ENCODE data around the gene PPM1D.
"Not testable (repeated sequence)": the region's sequence is repeated elsewhere in the genome, so short reads cannot be mapped to it uniquely, and the experiment has no call there.

Gene PPM1D

DNA sequence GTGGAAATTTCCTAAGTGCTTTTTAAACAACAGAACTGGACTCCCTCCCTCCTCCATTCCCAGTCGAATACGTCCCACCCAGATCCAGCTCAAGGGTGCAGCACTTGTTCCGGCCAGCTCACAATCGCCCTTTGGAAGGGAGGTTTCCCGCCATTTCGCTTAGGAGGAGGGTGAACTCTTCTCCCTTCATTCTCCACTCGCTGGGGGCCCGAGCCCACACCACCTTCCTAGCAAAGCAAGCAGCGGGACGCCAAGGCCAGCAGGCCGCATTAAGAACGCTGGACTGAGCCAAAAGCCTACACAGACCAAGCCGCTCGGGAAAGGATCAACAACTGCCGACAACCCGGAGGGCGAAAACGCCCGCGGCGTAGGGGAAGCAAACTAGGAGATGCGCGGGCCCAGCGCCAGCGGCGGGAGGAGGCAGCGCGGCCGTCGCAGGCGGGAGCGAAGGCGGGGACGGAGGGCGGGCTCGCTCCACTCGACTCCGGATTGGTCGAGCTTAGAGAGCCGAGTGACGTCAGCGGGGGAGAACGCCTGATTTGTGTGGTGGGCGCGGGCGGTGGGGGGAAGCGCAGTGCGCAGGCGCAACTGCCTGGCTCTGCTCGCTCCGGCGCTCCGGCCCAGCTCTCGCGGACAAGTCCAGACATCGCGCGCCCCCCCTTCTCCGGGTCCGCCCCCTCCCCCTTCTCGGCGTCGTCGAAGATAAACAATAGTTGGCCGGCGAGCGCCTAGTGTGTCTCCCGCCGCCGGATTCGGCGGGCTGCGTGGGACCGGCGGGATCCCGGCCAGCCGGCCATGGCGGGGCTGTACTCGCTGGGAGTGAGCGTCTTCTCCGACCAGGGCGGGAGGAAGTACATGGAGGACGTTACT lies at the start of gene PPM1D:
PPM1D (plus strand) TSS at position 574 of the 870 bp plus-strand sequence; CDS start at position 796, 222 bp downstream.
- peak; percentile 97 for DNase-seq (ENCODE audit: low read depth)

DNA sequence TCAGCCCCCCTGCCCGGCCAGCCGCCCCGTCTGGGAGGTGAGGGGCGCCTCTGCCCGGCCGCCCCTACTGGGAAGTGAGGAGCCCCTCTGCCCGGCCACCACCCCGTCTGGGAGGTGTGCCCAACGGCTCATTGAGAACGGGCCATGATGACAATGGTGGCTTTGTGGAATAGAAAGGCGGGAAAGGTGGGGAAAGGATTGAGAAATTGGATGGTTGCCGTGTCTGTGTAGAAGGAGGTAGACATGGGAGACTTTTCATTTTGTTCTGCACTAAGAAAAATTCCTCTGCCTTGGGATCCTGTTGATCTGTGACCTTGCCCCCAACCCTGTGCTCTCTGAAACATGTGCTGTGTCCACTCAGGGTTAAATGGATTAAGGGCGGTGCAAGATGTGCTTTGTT lies 47.7 kb upstream of the PPM1D start:
- not testable (repeated sequence) for DNase-seq (ENCODE audit: low read depth)

DNA sequence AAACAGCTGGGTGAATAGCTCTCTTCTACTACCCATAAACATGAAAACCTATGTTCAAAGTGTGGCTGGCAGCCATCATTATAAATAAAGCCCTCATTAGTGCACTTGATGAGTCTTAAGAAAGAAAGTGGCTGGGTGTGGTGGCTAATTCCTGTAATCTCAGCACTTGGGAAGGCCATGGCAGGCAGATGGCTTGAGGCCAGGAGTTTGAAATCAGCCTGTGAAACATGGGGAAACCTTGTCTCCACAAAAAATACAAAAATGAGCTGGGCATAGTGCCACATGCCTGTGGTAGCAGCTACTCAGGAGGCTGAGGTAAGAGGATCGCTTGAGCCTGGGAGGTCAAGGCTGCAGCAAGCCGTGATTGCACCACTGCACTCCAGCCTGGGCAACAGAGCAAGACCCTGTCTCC lies 45.6 kb upstream of the PPM1D start:
- no peak for DNase-seq (ENCODE audit: low read depth)

DNA sequence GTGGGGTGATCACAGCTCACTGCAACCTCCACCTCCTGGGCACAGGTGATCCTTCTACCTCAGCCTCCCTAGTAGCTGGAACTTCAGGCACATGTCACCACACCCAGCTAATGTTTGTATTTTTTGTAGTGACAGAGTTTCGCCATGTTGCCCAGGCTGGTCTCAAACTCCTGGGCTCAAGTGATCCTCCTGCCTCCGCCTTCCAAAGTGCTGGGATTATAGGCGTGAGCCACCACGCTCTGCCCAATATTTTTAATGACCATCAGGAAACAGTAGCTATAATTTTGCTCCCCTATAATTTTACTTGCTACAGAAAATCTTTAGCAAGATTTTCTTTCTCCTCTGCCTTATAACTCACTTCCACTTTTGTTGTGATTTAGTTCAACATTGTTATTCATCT lies 44.2 kb upstream of the PPM1D start:
- DNase-seq (ENCODE audit: low read depth) = no peak

DNA sequence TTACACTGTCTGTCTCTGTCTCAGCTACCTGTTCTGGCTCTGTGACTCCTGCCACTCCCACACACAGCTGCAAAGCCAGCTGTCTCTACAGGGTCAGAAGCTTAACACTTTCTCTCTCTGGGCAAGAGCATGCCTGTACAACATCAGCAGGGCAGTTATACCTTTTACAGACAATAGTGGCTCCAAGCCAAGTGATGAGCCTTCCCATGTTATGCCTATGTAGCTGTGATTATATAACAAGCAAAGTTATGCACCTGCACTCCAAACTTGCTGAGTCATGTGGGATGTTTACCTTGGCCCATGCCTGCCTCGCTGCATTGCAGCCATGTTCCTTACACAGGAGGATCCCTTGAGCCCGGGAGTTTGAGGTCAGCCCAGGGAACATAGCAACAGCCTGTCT lies 42.2 kb upstream of the PPM1D start:
- no peak for DNase-seq (ENCODE audit: low read depth)

DNA sequence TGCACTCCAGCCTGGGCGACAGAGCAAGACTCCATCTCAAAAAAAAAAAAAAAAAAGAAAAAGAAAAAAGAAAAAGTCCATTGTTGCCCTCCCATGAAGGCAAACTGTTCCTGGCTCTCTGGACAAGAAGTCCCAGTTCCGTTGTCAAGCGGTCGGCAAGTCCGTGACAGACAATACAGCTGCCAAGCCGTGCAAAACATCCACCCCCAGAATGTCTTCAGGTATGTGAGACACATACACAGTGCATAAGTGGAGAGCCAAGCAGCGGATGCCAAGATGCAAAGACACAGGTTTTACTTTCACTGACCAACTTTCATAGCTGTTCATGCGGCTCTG lies 40.4 kb upstream of the PPM1D start:
- DNase-seq (ENCODE audit: low read depth) = no peak

DNA sequence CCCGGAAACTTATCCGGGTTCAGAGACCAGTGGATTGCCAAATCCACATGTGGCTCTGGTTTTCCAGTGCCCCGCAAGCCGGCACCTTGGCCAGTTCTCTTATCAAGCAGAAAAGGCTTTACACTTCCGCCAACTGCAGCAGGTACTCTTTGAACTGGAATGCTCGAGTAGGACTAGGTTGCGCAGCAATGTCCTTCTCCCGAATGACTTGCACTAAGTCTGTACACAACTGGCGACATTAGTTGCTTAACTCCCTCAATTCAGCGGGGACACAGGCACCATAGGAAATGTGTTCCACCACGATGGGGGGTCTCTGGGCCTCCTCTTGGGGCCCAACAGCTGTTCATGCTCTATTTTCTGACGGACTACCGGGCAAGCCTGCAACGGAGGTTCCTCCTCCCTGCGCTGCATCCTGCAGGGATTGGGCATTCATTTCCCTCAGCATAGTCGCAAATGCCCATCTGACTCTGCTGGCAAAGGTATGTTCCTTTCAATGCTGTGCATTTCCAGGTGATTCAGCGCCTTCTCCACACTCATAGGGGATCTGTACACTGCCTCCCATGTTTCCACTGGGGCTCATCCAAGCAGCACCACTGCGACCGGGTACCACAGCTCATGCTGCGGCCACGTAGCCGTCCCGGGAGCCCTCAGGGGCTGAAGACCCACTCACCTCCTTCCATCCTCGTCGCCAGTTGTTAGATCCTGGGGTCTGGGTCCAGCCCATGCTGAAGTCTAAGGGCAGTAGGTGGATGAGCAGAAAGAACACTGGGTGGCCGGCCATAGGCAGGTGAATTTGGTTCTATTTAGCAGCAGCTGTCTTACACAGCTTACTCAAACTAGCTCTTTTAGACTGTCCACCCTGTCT lies 39.8 kb upstream of the PPM1D start:
- no peak for DNase-seq (ENCODE audit: low read depth)

DNA sequence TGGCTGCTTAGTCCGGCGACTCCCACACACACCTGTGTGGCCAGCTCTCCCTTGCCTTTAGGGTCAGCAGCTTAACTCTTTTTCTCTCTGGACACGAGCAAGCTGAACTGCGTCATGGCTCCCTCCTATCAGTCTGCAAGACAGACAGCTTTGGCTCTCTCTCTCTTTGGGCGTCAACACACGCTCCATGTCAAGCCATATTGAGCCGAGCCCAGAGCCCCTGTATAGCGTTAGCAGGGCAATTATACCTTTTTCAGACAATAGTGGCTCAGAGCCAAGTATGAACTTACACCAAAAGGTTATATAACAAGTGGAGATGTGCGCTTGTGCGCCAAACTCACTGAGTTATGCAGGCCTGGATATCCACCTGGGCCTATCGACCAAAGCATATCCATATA lies 39.1 kb upstream of the PPM1D start:
- no peak for DNase-seq (ENCODE audit: low read depth)

DNA sequence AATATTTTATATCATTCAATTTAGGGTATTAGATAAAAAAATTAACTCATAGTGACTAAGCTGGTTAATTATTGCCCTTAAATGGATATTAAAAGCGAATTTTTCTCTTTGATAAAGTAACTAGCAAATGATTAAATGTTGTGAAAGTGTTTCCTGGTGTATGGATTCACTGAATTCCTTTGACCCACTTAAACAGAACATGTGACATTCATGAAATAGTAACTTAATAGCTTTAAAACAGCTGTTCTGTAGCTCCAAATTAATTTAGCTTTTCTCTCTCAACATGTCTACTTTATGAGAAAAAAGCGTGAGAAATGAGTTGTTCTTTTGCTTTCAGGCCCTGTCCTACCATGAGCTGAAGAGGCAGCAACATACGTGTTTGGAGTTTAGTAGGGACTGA lies 37.6 kb upstream of the PPM1D start:
- DNase-seq (ENCODE audit: low read depth) = no peak

DNA sequence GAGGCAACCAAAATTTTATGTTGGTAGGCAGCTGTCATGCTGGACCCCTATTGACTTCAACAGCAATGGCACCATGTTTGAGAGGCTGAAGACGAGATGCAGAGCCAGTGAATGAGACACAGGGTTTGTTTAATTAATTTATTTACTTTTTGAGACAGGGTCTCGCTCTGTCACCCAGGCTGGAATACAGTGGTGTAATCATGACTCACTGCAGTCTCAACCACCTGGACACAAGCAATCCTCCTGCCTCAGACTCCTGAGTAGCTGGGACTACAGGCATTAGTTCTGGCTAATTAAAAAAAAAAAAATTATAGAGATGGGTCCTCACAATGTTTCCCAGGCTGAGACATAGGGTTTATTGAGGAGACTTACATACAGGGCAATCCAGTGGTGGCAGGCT lies 36.2 kb upstream of the PPM1D start:
- DNase-seq (ENCODE audit: low read depth) = no peak

DNA sequence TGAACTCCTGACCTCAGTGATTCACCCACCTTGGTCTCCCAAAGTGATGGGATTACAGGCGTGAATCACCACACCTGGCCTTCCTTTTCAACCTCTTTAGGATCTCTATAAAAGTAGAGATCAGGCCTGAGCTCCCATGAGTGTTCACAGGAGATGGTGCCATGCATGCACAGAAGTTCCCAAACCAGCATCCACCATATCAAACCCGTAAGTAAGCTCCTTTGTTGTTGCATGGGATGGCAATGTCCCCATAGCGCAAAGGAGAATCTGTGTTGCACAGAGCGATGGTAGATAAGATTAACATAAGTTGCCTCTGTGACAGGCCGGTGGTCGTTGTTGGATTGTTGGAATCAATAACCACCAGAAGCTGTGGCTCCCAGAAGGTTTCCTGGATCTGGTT lies 34.8 kb upstream of the PPM1D start:
- DNase-seq (ENCODE audit: low read depth) = no peak

DNA sequence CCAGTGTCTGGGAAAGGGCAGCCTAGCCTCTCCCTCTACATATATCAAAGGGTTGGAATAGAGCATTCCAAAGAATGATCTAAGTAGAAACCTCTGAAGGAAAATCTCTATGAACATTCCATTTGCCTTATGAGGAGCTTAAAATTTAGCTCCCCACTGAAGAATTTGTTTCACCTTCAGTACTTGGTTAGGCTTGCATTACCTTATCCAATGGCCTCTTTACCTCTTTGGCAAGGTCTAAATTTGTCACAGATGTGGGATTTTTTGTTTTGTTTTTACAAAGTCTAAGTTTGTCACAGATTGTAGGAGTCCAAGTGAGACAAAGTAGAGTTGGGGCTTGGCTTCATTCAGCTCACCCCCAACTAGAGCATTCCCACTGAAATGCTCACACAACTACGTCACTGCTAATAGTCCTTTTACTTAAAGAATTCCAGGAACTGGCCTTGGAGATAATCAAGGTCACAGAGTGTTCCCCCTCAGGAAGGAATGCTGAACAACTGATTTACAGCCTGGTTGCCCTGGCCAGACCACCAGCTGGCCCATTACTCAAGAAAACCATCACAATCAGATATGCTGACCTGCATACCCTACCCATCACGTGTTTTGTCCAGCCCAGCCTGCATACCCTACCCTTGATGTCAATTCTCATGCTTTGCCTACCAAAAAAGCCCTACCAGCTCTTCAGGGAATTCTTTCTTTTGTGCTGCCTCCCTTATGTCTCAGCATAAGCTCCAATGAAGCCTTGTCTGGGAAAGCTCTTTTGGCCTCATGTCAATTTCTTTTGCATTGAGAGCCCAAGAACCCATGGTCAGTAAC lies 26.5 kb upstream of the PPM1D start:
- no peak for DNase-seq (ENCODE audit: low read depth)

DNA sequence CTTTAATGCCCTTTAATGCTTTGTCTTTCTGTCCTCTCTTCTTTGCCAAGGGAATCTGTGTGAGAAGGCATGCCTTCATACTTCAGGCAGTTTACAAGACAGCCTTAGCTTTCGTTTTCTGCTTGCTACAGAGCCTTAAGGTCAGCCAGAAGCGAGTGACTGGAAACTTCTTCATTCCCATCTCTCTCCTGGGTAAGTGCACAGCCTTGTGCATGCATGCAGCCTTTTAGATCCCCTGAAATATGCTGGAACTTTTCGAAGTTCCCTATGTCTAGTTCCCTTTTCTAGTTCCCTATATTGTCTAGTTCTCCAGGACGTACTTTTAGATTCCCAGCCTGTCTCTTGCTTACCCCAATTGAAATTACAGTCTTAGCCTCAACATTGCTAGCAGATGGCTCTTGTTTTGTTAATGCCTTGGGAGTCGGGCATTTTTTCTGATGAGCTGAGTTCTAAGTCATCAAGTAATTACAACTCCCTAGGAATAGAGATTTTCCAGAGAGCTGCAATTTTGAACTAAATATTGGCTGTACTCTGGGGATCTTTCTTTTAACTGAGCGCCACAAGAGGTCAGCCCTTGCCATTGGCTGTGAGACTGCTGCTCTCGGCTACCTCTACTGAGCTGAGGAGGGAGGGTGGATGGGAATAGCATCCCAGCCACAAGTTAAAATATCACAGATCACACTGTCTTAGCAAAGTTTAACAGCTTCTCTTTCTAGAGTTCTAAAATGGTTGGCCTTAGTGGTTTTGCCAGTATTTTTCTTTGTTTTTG lies 22.7 kb upstream of the PPM1D start:
- no peak for DNase-seq (ENCODE audit: low read depth)

DNA sequence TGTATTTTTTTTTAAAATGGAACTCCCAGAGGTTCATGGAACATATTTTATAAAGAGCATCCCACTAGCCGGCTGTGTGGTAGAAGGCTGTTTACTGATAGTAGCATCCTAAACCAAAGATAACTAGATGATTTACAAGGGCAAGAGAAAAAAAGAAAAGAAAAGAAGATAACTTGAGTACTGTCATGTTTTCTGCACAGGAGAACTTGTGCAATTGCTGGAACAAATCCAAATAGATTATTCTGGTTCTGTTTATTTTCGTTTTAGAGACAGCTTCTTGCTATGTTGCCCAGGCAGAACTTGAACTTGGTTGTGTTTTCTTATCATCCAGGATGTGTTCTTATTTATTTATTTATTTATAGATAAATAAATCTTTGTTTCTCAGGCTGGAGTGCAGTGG lies 20.9 kb upstream of the PPM1D start:
- DNase-seq (ENCODE audit: low read depth) = no peak

DNA sequence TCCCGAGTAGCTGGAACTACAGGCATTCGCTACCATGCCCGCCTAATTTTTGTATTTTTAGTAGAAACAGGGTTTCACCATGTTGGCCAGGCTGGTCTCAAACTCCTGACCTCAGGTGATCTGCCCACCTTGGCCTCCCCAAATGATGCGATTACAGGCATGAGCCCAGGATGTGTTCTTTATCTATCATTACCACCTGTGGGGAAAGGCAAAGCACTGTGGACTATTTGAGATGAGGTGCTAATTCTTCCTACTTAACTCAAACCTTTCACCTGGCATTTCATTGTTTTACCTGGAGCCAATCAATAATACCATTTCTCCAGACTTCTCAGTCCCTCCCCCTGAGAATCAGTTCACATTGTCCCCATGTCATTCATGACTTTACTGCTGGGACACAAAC lies 20.4 kb upstream of the PPM1D start:
- DNase-seq (ENCODE audit: low read depth) = no peak

DNA sequence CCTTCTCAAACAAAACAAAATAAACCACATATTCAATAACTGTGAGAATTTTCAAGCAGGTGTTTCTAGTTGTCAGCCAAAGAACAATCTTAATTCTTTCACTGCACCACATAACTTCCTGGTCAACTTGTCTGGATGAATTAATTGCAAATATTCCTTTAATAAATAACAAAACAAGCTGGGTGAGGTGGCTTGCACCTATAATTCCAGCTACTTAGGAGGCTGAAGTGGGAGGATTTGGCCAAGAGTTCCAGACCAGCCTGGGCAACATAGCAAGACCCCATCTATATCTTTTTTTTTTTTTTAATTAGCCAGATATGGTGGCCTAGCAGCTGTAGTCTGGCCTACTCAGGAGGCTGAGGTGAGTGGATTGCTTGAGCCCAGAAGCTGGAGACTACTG lies 17.0 kb upstream of the PPM1D start:
- DNase-seq (ENCODE audit: low read depth) = no peak

DNA sequence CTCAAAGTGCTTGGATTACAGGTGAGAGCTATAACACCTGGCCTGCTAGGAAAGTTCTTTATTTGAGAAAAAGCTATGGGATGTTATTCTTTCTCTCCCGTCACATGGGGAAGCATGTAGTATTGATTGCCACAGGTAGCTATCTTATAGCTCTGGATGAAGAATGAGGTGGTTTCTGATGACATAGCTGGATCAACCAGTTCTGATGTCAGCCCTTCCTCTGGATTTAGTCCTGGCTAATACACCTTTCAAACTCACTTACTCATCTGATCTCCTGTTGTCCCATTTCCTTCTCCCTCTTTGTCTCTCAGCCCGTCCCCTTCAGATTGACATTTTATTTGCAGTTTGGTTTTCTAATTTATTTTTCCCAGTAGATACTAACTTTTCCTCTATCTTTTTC lies 14.1 kb upstream of the PPM1D start:
- DNase-seq (ENCODE audit: low read depth) = no peak

DNA sequence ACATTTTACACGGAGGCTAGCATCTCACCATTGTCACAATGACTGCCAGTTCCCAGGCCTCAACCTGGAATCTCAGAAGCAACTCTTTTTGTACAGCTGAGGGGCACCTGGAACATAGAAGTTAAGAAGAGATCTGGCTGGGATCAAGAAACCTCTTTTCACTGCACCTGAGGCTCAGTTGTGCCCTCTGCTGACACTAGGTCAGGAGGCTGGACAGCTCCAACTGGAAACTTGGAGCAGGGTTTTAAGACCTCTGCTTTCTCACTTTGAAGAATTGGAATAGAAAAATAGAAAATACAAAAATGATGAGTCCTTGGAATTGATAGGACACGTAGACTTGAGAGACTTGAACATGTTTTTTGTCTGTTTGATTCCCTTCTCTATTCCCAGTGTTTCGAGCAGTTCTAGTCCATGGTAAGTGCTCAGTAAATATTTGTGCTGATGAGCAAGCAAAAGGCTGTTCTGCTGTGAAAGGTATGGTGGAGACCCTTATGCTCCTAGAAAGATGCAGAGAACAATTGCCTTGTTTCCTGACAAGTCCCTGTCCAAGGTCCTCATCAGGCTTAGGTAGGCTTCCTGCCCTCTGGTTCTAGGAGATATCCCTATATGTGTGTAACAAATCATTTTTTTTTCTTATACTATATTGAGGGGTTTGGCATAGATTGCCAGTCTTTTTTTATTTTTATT lies 13.6 kb upstream of the PPM1D start:
- no peak for DNase-seq (ENCODE audit: low read depth)

DNA sequence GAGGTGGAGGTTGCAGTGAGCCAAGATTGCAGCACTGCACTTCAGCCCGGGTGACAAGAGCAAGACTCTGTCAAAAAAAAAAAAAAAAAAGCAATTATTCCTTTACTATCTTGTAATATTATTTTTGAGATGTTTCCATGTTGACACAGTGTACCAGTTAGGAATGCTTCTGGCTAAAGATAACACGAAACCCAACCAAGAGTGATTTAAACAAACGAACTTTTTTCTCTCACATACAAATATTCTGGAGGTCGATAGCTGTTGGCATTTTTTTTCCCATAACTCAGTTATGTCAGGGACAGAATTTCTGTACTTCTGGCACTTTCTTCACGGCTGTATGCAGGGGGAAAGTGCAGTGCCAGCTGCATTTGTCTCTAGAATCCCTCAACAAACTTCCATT lies 9.9 kb upstream of the PPM1D start:
- no peak for DNase-seq (ENCODE audit: low read depth)

DNA sequence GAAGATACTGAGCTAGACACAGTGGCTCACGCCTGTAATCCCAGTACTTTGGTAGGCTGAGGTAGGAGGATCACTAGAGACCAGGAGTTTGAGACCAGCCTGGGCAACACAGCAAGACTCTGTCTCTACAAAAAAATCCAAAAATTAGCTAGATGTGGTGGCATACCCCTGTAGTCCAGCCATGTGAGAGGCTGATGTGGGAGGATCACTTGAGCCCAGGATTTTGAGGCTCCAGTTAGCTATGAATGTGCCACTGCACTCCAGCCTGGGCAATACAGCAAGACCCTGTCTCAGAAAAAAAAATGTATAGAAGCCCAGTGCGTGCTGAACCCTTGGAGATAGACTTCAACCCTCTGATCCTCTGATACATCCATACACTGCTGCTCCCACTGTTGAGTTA lies 7.2 kb upstream of the PPM1D start:
- no peak for DNase-seq (ENCODE audit: low read depth)

DNA sequence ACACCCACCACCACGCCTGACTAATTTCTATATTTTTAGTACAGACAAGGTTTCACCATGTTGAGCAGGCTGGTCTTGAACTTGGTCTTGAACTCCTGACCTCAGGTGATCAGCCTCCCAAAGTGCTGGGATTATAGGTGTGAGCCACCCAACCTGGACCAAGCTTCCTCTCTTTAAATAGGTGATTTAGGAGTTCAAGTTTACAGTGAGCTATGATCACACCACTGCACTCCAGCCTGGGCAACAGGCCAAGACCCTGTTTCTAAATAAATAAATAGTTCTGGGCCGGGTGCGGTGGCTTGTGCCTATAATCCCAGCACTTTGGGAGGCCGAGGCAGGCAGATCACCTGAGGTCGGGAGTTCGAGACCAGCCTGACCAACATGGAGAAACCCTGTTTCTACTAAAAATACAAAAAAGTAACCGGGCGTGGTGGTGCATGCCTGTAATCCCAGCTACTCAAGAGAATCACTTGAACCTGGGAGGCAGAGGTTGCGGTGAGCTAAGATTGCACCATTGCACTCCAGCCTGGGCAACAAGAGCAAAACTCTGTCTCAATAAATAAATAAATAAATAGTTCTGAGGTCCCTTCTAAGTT lies 6.5 kb upstream of the PPM1D start:
- DNase-seq (ENCODE audit: low read depth) = not testable (repeated sequence)

All from stimulated activated CD4-positive, alpha-beta T cell treated with anti-CD3 and anti-CD28 coated beads, Interleukin-2, amount 100 ng/mL, for 4 hours (primary cell).